ENCODE measurements around the gene TMEM82.

TMEM82 gene

GRCh38 chr1:15727866-15728534 is 14.3 kb upstream of the TMEM82 start:
- no peaks in the 10 kb centered on the region for H3K27me3 ChIP-seq (ENCODE audit: control insufficient read depth in 1 of 2, insufficient read depth in 2 of 2, low read length in 2 of 2)
- peaks cover 58 to 89% of the 10 kb centered on the region in 2 donors for H3K36me3 ChIP-seq (ENCODE audit: control insufficient read depth in 1 of 2, insufficient read depth in 2 of 2, low read length in 2 of 2)
- H3K27ac ChIP-seq (ENCODE audit: low read depth, low read length), result no peak overlapping the region
- H3K9me3 ChIP-seq (ENCODE audit: control insufficient read depth in 1 of 2, low read length in 2 of 2), result no peaks in the 10 kb centered on the region
- H3K4me3 ChIP-seq (ENCODE audit: low read depth in 1 of 2, low read length in 2 of 2), result no peak overlapping the region
- H3K9ac ChIP-seq (ENCODE audit: low read depth in 1 of 2, low read length in 2 of 2), result no peak overlapping the region
- H3K4me1 ChIP-seq (ENCODE audit: control insufficient read depth in 1 of 2, insufficient read depth in 2 of 2, low read length in 2 of 2), result no peaks in the 10 kb centered on the region

GRCh38 chr1:15728937-15729657 is 13.2 kb upstream of the TMEM82 start:
- no peak overlapping the region for H3K4me3 ChIP-seq (ENCODE audit: low read depth in 1 of 2, low read length in 2 of 2)
- peaks cover 62 to 91% of the 10 kb centered on the region in 2 donors for H3K36me3 ChIP-seq (ENCODE audit: control insufficient read depth in 1 of 2, insufficient read depth in 2 of 2, low read length in 2 of 2)
- H3K27ac ChIP-seq (ENCODE audit: low read depth, low read length), result no peak overlapping the region
- H3K9ac ChIP-seq (ENCODE audit: low read depth in 1 of 2, low read length in 2 of 2), result no peak overlapping the region
- H3K4me1 ChIP-seq (ENCODE audit: control insufficient read depth in 1 of 2, insufficient read depth in 2 of 2, low read length in 2 of 2), result no peaks in the 10 kb centered on the region
- no peaks in the 10 kb centered on the region for H3K9me3 ChIP-seq (ENCODE audit: control insufficient read depth in 1 of 2, low read length in 2 of 2)
- H3K27me3 ChIP-seq (ENCODE audit: control insufficient read depth in 1 of 2, insufficient read depth in 2 of 2, low read length in 2 of 2), result no peaks in the 10 kb centered on the region

GRCh38 chr1:15730423-15730822 is 11.9 kb upstream of the TMEM82 start:
- Histone ChIP-seq H3K4me3 (ENCODE audit: low read depth in 1 of 2, low read length in 2 of 2) (no peak overlapping the region), H3K36me3 (ENCODE audit: control insufficient read depth in 1 of 2, insufficient read depth in 2 of 2, low read length in 2 of 2) (peaks cover 60 to 88% of the 10 kb centered on the region in 2 donors), H3K9ac (ENCODE audit: low read depth in 1 of 2, low read length in 2 of 2) (no peak overlapping the region), H3K4me1 (ENCODE audit: control insufficient read depth in 1 of 2, insufficient read depth in 2 of 2, low read length in 2 of 2) (peaks cover 9 to 11% of the 10 kb centered on the region in 2 donors), H3K9me3 (ENCODE audit: control insufficient read depth in 1 of 2, low read length in 2 of 2) (no peaks in the 10 kb centered on the region), H3K27me3 (ENCODE audit: control insufficient read depth in 1 of 2, insufficient read depth in 2 of 2, low read length in 2 of 2) (no peaks in the 10 kb centered on the region), H3K27ac (ENCODE audit: low read depth, low read length) (no peak overlapping the region)

- peaks cover 54 to 83% of the 10 kb centered on the region in 2 donors for H3K36me3 ChIP-seq (ENCODE audit: control insufficient read depth in 1 of 2, insufficient read depth in 2 of 2, low read length in 2 of 2)
- no peaks in the 10 kb centered on the region for H3K9me3 ChIP-seq (ENCODE audit: control insufficient read depth in 1 of 2, low read length in 2 of 2)
- H3K27ac ChIP-seq (ENCODE audit: low read depth, low read length), result no peak overlapping the region
- no peak overlapping the region for H3K4me3 ChIP-seq (ENCODE audit: low read depth in 1 of 2, low read length in 2 of 2)
- H3K27me3 ChIP-seq (ENCODE audit: control insufficient read depth in 1 of 2, insufficient read depth in 2 of 2, low read length in 2 of 2), result no peaks in the 10 kb centered on the region
- no peak overlapping the region for H3K9ac ChIP-seq (ENCODE audit: low read depth in 1 of 2, low read length in 2 of 2)
- peaks cover 13 to 16% of the 10 kb centered on the region in 2 donors for H3K4me1 ChIP-seq (ENCODE audit: control insufficient read depth in 1 of 2, insufficient read depth in 2 of 2, low read length in 2 of 2)
Observed at GRCh38 chr1:15730936-15731335, 11.4 kb upstream of the TMEM82 start.

- peaks cover 47 to 72% of the 10 kb centered on the region in 2 donors for H3K36me3 ChIP-seq (ENCODE audit: control insufficient read depth in 1 of 2, insufficient read depth in 2 of 2, low read length in 2 of 2)
- peaks cover 13 to 23% of the 10 kb centered on the region in 2 donors for H3K4me1 ChIP-seq (ENCODE audit: control insufficient read depth in 1 of 2, insufficient read depth in 2 of 2, low read length in 2 of 2)
- no peak overlapping the region for H3K4me3 ChIP-seq (ENCODE audit: low read depth in 1 of 2, low read length in 2 of 2)
- no peaks in the 10 kb centered on the region for H3K9me3 ChIP-seq (ENCODE audit: control insufficient read depth in 1 of 2, low read length in 2 of 2)
- H3K27ac ChIP-seq (ENCODE audit: low read depth, low read length), result no peak overlapping the region
- no peak overlapping the region for H3K9ac ChIP-seq (ENCODE audit: low read depth in 1 of 2, low read length in 2 of 2)
- no peaks in the 10 kb centered on the region for H3K27me3 ChIP-seq (ENCODE audit: control insufficient read depth in 1 of 2, insufficient read depth in 2 of 2, low read length in 2 of 2)
Observed at GRCh38 chr1:15731735-15732685, 10.3 kb upstream of the TMEM82 start.

- Histone ChIP-seq H3K4me1 (ENCODE audit: control insufficient read depth in 1 of 2, insufficient read depth in 2 of 2, low read length in 2 of 2) (peaks cover 15 to 27% of the 10 kb centered on the region in 2 donors), H3K9me3 (ENCODE audit: control insufficient read depth in 1 of 2, low read length in 2 of 2) (no peaks in the 10 kb centered on the region), H3K27me3 (ENCODE audit: control insufficient read depth in 1 of 2, insufficient read depth in 2 of 2, low read length in 2 of 2) (no peaks in the 10 kb centered on the region), H3K27ac (ENCODE audit: low read depth, low read length) (no peak overlapping the region), H3K9ac (ENCODE audit: low read depth in 1 of 2, low read length in 2 of 2) (no peak overlapping the region), H3K4me3 (ENCODE audit: low read depth in 1 of 2, low read length in 2 of 2) (no peak overlapping the region), H3K36me3 (ENCODE audit: control insufficient read depth in 1 of 2, insufficient read depth in 2 of 2, low read length in 2 of 2) (peaks cover 42 to 65% of the 10 kb centered on the region in 2 donors)
Observed at GRCh38 chr1:15732686-15733081, 9.6 kb upstream of the TMEM82 start.

GRCh38 chr1:15733218-15733725 is 9.0 kb upstream of the TMEM82 start:
- Histone ChIP-seq H3K27ac (ENCODE audit: low read depth, low read length) (no peak overlapping the region), H3K4me3 (ENCODE audit: low read depth in 1 of 2, low read length in 2 of 2) (no peak overlapping the region), H3K9ac (ENCODE audit: low read depth in 1 of 2, low read length in 2 of 2) (no peak overlapping the region), H3K4me1 (ENCODE audit: control insufficient read depth in 1 of 2, insufficient read depth in 2 of 2, low read length in 2 of 2) (peaks cover 21 to 33% of the 10 kb centered on the region in 2 donors), H3K9me3 (ENCODE audit: control insufficient read depth in 1 of 2, low read length in 2 of 2) (no peaks in the 10 kb centered on the region), H3K27me3 (ENCODE audit: control insufficient read depth in 1 of 2, insufficient read depth in 2 of 2, low read length in 2 of 2) (no peaks in the 10 kb centered on the region), H3K36me3 (ENCODE audit: control insufficient read depth in 1 of 2, insufficient read depth in 2 of 2, low read length in 2 of 2) (peaks cover 36 to 59% of the 10 kb centered on the region in 2 donors)

- Histone ChIP-seq H3K27ac (ENCODE audit: low read depth, low read length) (no peak overlapping the region), H3K36me3 (ENCODE audit: control insufficient read depth in 1 of 2, insufficient read depth in 2 of 2, low read length in 2 of 2) (peaks cover 31 to 54% of the 10 kb centered on the region in 2 donors), H3K9ac (ENCODE audit: low read depth in 1 of 2, low read length in 2 of 2) (no peak overlapping the region), H3K4me3 (ENCODE audit: low read depth in 1 of 2, low read length in 2 of 2) (no peak overlapping the region), H3K27me3 (ENCODE audit: control insufficient read depth in 1 of 2, insufficient read depth in 2 of 2, low read length in 2 of 2) (no peaks in the 10 kb centered on the region), H3K4me1 (ENCODE audit: control insufficient read depth in 1 of 2, insufficient read depth in 2 of 2, low read length in 2 of 2) (peaks cover 23 to 38% of the 10 kb centered on the region in 2 donors), H3K9me3 (ENCODE audit: control insufficient read depth in 1 of 2, low read length in 2 of 2) (no peaks in the 10 kb centered on the region)
Observed at GRCh38 chr1:15733726-15734226, 8.5 kb upstream of the TMEM82 start.

- peaks cover 27 to 51% of the 10 kb centered on the region in 2 donors for H3K36me3 ChIP-seq (ENCODE audit: control insufficient read depth in 1 of 2, insufficient read depth in 2 of 2, low read length in 2 of 2)
- H3K27me3 ChIP-seq (ENCODE audit: control insufficient read depth in 1 of 2, insufficient read depth in 2 of 2, low read length in 2 of 2), result no peaks in the 10 kb centered on the region
- no peaks in the 10 kb centered on the region for H3K9me3 ChIP-seq (ENCODE audit: control insufficient read depth in 1 of 2, low read length in 2 of 2)
- no peak overlapping the region for H3K27ac ChIP-seq (ENCODE audit: low read depth, low read length)
- peaks cover 23 to 41% of the 10 kb centered on the region in 2 donors for H3K4me1 ChIP-seq (ENCODE audit: control insufficient read depth in 1 of 2, insufficient read depth in 2 of 2, low read length in 2 of 2)
- no peak overlapping the region for H3K4me3 ChIP-seq (ENCODE audit: low read depth in 1 of 2, low read length in 2 of 2)
- H3K9ac ChIP-seq (ENCODE audit: low read depth in 1 of 2, low read length in 2 of 2), result peak overlapping the region in 1 of 2 donors; percentile 12
Observed at GRCh38 chr1:15734296-15734695, 8.0 kb upstream of the TMEM82 start.
